H9 (cell line): ENCODE data around the gene APLF. TPM values are rescaled to one million over a fixed set of nuclear protein-coding genes. Genes with fewer than 3 reads are reported as not detected.

Experiments
- DNase-seq: peaks from one replicate; pipeline ENCODE4 v3.0.0-alpha.2; 2017
- H2AFZ ChIP-seq: one replicate; pipeline ENCODE4 v1.6.1; 2013; ENCODE audit warnings: mild to moderate bottlenecking, low read length, control low read depth, moderate library complexity
- H2AK5ac ChIP-seq: 2 replicates; pipeline ENCODE4 v1.6.1; 2013; ENCODE audit warnings: low read length, control low read depth, mixed read lengths; ENCODE audit not compliant: insufficient read length
- H2BK120ac ChIP-seq: one replicate; pipeline ENCODE4 v1.6.1; 2013; ENCODE audit warnings: low read depth, mild to moderate bottlenecking, low read length, control low read depth, inconsistent platforms; ENCODE audit not compliant: poor library complexity, severe bottlenecking
- H2BK12ac ChIP-seq: 2 replicates; pipeline ENCODE4 v1.6.1; 2013; ENCODE audit warnings: low read length, control low read depth, mixed read lengths, low read depth; ENCODE audit not compliant: insufficient read length
- H2BK15ac ChIP-seq: 2 replicates; pipeline ENCODE4 v1.6.1; 2013; ENCODE audit warnings: low read depth, low read length, control low read depth
- H2BK20ac ChIP-seq: one replicate; pipeline ENCODE4 v1.6.1; 2013; ENCODE audit warnings: low read depth, mild to moderate bottlenecking, low read length, control low read depth, inconsistent platforms; ENCODE audit not compliant: poor library complexity, severe bottlenecking
- H2BK5ac ChIP-seq: 2 replicates; pipeline ENCODE4 v1.6.1; 2013; ENCODE audit warnings: low read length, control low read depth, mixed read lengths; ENCODE audit not compliant: insufficient read length
- H3K14ac ChIP-seq: 2 replicates; pipeline ENCODE4 v1.6.1; 2013; ENCODE audit warnings: low read length, control low read depth; ENCODE audit not compliant: insufficient read depth
- H3K18ac ChIP-seq: 2 replicates; pipeline ENCODE4 v1.6.1; 2013; ENCODE audit warnings: low read depth, mild to moderate bottlenecking, mixed read lengths, low read length, control low read depth; ENCODE audit not compliant: insufficient read length
- H3K23ac ChIP-seq: 2 replicates; pipeline ENCODE4 v1.6.1; 2013; ENCODE audit warnings: low read length, control low read depth, mixed read lengths, low read depth; ENCODE audit not compliant: insufficient read length
- H3K23me2 ChIP-seq: 2 replicates; pipeline ENCODE4 v1.6.1; 2013; ENCODE audit warnings: low read depth, mild to moderate bottlenecking, mixed read lengths, low read length, control low read depth; ENCODE audit not compliant: insufficient read length, poor library complexity, severe bottlenecking
- H3K27ac ChIP-seq: 2 replicates; pipeline ENCODE4 v1.5.1; 2013; ENCODE audit warnings: low read length, control low read depth, mixed read lengths, low read depth; ENCODE audit not compliant: insufficient read length
- H3K27me3 ChIP-seq: 2 replicates; pipeline ENCODE4 v1.6.1; 2013; ENCODE audit warnings: low read length, control low read depth, inconsistent platforms; ENCODE audit not compliant: insufficient read depth
- H3K4ac ChIP-seq: 2 replicates; pipeline ENCODE4 v1.6.1; 2013; ENCODE audit warnings: low read depth, mild to moderate bottlenecking, control low read depth, inconsistent platforms, low read length, moderate library complexity
- H3K4me1 ChIP-seq: 2 replicates; pipeline ENCODE4 v1.6.1; 2013; ENCODE audit warnings: low read length, control low read depth, inconsistent platforms; ENCODE audit not compliant: insufficient read depth
- H3K4me2 ChIP-seq: 2 replicates; pipeline ENCODE4 v1.6.1; 2013; ENCODE audit warnings: low read length, control low read depth, mixed read lengths; ENCODE audit not compliant: insufficient read length, insufficient read depth
- H3K56ac ChIP-seq: 2 replicates; pipeline ENCODE4 v1.6.1; 2013; ENCODE audit warnings: low read depth, mild to moderate bottlenecking, mixed read lengths, low read length, control low read depth; ENCODE audit not compliant: insufficient read length
- H3K79me1 ChIP-seq: 2 replicates; pipeline ENCODE4 v1.6.1; 2013; ENCODE audit warnings: low read depth, mild to moderate bottlenecking, moderate library complexity, low read length, control low read depth, inconsistent platforms; ENCODE audit not compliant: insufficient read depth, poor library complexity, severe bottlenecking
- H3K79me2 ChIP-seq: 2 replicates; pipeline ENCODE4 v1.6.1; 2013; ENCODE audit warnings: low read length, control low read depth, inconsistent platforms; ENCODE audit not compliant: insufficient read depth
- H3K9ac ChIP-seq: 2 replicates; pipeline ENCODE4 v1.6.1; 2013; ENCODE audit warnings: low read length, control low read depth, mixed read lengths; ENCODE audit not compliant: insufficient read length; ENCODE audit errors: extremely low read depth
- H3K9me3 ChIP-seq: one replicate; pipeline ENCODE4 v1.6.1; 2013; ENCODE audit warnings: low read depth, low read length, inconsistent platforms; ENCODE audit not compliant: control insufficient read depth
- H3T11ph ChIP-seq: one replicate; pipeline ENCODE4 v1.6.1; 2013; ENCODE audit warnings: mild to moderate bottlenecking, low read length, control low read depth, inconsistent platforms
- H4K20me1 ChIP-seq: one replicate; pipeline ENCODE4 v1.6.1; 2013; ENCODE audit not compliant: control insufficient read depth, insufficient read length, insufficient read depth
- H4K5ac ChIP-seq: 2 replicates; pipeline ENCODE4 v1.6.1; 2013; ENCODE audit warnings: low read depth, mild to moderate bottlenecking, mixed read lengths, low read length, control low read depth; ENCODE audit not compliant: insufficient read length
- H4K8ac ChIP-seq: replicated peaks from 2 replicates; pipeline ENCODE4 v1.6.1; 2013; ENCODE audit warnings: low read length, control low read depth, mixed read lengths, low read depth; ENCODE audit not compliant: insufficient read length
- H4K91ac ChIP-seq: 2 replicates; pipeline ENCODE4 v1.6.1; 2013; ENCODE audit warnings: low read depth, mild to moderate bottlenecking, moderate library complexity, mixed read lengths, low read length, control low read depth; ENCODE audit not compliant: insufficient read length
- H3K27ac Mint-ChIP-seq, 3 experiments: 2 replicates in 2 of 3; 3 replicates in 1 of 3; pipeline ENCODE4 v1.8.0; 2020 to 2021; ENCODE audit warnings: mixed read lengths in 3 of 3, mild to moderate bottlenecking in 1 of 3, moderate library complexity in 1 of 3
- H3K27me3 Mint-ChIP-seq: 2 replicates; pipeline ENCODE4 v1.8.0; 2021; ENCODE audit warnings: low read depth, mild to moderate bottlenecking, moderate library complexity, mixed read lengths
- H3K36me3 Mint-ChIP-seq, 3 experiments: 2 replicates in 2 of 3; 3 replicates in 1 of 3; pipeline ENCODE4 v1.8.0; 2020 to 2021; ENCODE audit warnings: low read depth in 3 of 3, mixed read lengths in 3 of 3; ENCODE audit not compliant: insufficient read depth in 1 of 3
- H3K4me1 Mint-ChIP-seq, 2 experiments: 2 replicates each; pipeline ENCODE4 v1.8.0; 2020; ENCODE audit warnings: mixed read lengths in 2 of 2
- H3K4me3 Mint-ChIP-seq, 2 experiments: 2 replicates in 1 of 2; 3 replicates in 1 of 2; pipeline ENCODE4 v1.8.0; 2020 to 2021; ENCODE audit warnings: mild to moderate bottlenecking in 2 of 2, mixed read lengths in 2 of 2, moderate library complexity in 1 of 2
- H3K9me3 Mint-ChIP-seq, 2 experiments: 2 replicates in 1 of 2; 3 replicates in 1 of 2; pipeline ENCODE4 v1.8.0; 2020; ENCODE audit warnings: mild to moderate bottlenecking in 2 of 2, mixed read lengths in 2 of 2, moderate library complexity in 1 of 2
- WGBS: extraction: QIAGEN DNeasy Blood & Tissue Kit; methylation state at CpG from one replicate; pipeline ENCODE4 v1.1.7; 2013; ENCODE audit warnings: missing lambda C conversion rate, low lambda C conversion rate, mixed read lengths; ENCODE audit not compliant: insufficient read length; ENCODE audit errors: extremely low coverage; 5-methylcytosine and 5-hydroxymethylcytosine counted together
- total RNA-seq: library from RNA; stranded (reverse); gene quantifications from 2 replicates; pipeline ENCODE4 v1.2.1, GENCODE V29; 2021
- TF ChIP-seq, protein P1 (sequence below): fragments of 200-600 bp; sonication (generic); conservative IDR thresholded peaks from 3 replicates; pipeline ENCODE4 v1.8.0; 2021; ENCODE audit warnings: antibody characterized with exemption, mild to moderate bottlenecking

APLF gene
- total RNA-seq, 1 experiment from 2014 or later: 3.7 TPM

DNA sequence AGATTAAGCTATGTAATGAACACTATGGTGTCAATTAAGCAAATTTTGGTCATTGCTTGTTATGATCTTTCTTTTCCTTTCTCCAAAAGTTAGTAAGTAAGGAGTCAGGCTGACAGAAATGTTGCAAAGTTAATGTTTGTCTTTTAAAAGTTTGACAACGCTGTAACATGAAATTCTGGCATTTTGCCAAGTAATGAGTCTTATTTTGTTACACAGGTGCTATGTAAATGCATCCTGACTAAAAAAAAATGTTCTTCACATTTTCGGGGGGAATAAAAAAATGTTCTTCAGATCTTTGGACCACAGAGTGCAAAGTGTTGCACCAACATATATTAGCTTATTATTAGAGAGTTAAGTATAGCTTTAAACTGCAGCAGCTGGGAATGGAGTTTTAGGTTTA lies 121.2 kb downstream of the APLF start:
- no peak overlapping the region for H2AK5ac ChIP-seq
- H2BK20ac ChIP-seq: no peak overlapping the region
- H4K5ac ChIP-seq: no peak overlapping the region
- Mint-ChIP-seq H3K4me1 (0 out of 4 replicates have a peak, but pooled peaks cover 0 to 2% of the 10 kb centered on the region in 2 experiments), H3K27ac (no peak overlapping the region), H3K27me3 (no peaks in the 10 kb centered on the region), H3K4me3 (no peak overlapping the region), H3K36me3 (no peaks in the 10 kb centered on the region), H3K9me3 (no peaks in the 10 kb centered on the region)
- no peaks in the 10 kb centered on the region for H4K20me1 ChIP-seq
- no peak overlapping the region for H3K56ac ChIP-seq
- no peaks in the 10 kb centered on the region for H3K79me1 ChIP-seq
- no peak overlapping the region for H2AFZ ChIP-seq
- H2BK5ac ChIP-seq: no peak overlapping the region
- no peak overlapping the region for H2BK15ac ChIP-seq
- no peaks in the 10 kb centered on the region for H3K27me3 ChIP-seq
- no peak overlapping the region for H2BK120ac ChIP-seq
- no peak overlapping the region for H4K91ac ChIP-seq
- no CpG with 5 or more reads among the region's 2 CpGs for WGBS
- H3K23ac ChIP-seq: no peak overlapping the region
- H3K27ac ChIP-seq: no peak overlapping the region
- TF ChIP-seq, protein P1, sequence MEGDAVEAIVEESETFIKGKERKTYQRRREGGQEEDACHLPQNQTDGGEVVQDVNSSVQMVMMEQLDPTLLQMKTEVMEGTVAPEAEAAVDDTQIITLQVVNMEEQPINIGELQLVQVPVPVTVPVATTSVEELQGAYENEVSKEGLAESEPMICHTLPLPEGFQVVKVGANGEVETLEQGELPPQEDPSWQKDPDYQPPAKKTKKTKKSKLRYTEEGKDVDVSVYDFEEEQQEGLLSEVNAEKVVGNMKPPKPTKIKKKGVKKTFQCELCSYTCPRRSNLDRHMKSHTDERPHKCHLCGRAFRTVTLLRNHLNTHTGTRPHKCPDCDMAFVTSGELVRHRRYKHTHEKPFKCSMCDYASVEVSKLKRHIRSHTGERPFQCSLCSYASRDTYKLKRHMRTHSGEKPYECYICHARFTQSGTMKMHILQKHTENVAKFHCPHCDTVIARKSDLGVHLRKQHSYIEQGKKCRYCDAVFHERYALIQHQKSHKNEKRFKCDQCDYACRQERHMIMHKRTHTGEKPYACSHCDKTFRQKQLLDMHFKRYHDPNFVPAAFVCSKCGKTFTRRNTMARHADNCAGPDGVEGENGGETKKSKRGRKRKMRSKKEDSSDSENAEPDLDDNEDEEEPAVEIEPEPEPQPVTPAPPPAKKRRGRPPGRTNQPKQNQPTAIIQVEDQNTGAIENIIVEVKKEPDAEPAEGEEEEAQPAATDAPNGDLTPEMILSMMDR: no peak
- H2BK12ac ChIP-seq: no peak overlapping the region
- H3K9me3 ChIP-seq: no peaks in the 10 kb centered on the region
- no peaks in the 10 kb centered on the region for H3K79me2 ChIP-seq
- H4K8ac ChIP-seq: no peak overlapping the region
- H3K23me2 ChIP-seq: no peaks in the 10 kb centered on the region
- no peak for DNase-seq
- no peak overlapping the region for H3T11ph ChIP-seq
- no peak overlapping the region for H3K14ac ChIP-seq
- H3K4me2 ChIP-seq: no peak overlapping the region
- no peak overlapping the region for H3K9ac ChIP-seq
- H3K18ac ChIP-seq: no peak overlapping the region
- H3K4ac ChIP-seq: no peak overlapping the region
- no peaks in the 10 kb centered on the region for H3K4me1 ChIP-seq
